GM19438 (cell line): ENCODE results near the gene DGCR6.
"Not testable (repeated sequence)": the region's sequence is repeated elsewhere in the genome, so short reads cannot be mapped to it uniquely, and the experiment has no call there.

Experiments
- ATAC-seq: cut with Tn5 transposase; IDR thresholded peaks from one replicate; pipeline ENCODE4 v1.9.1; 2021; ENCODE audit warnings: low read depth; ENCODE audit not compliant: unreplicated experiment

Gene DGCR6

GRCh38 chr22:18929459-18929858 lies 23.3 kb downstream of the DGCR6 start:
- ATAC-seq = no peak

DNA sequence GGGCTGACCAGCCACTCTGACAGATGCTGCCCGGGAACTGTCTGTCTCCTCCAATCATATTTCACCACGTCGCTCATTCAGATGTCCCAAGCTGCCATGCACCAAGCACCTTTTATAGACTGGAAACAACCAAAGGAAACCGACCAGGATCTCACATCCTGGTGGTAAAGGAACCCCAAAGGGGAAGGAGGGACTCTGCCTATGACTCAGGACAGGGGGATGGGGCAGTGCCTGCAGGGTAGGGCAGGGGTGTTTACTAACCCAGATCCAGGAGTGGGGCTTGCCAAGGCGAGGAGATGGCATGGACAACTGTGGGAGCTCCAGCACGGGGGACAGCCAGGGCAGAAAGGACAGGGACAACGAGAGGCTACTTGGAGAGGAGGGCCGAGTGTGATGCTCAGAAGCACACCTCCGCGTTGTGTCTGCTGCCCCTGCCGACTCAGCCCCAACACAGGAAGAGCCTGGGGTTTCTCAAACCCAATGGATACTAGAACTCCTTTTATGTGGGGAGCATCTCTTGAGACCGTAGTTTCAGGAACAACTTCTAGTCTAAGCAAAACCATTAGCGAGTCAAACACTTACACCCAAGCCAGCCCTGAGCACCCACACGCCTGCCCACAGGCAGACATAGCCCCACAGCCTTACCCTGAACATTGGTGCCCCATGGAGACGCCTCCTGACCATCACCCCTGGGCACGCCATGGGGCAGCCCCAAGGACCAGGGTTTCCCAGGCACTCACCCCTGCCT lies 26.0 kb downstream of the DGCR6 start:
- no peak for ATAC-seq

DNA sequence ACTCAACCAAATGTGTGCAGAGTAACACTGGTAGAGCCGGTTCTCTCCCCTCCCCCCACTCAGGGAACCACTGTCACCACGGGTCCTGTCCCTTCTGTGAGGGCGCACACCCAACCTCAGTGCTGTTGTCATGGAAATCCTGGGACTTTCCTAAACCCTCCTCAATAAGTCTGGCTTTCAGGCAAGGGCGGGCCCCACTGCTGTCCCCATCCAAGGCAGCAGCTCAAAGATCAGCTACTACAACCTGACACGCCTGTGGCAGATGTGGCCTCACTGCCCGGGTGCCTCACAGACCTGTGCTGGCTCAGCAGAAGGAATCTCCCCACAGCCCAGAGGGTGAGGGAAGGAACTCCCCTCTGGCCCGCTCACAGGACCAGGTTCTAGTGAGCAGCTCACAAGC lies 27.8 kb downstream of the DGCR6 start:
- ATAC-seq = no peak

DNA sequence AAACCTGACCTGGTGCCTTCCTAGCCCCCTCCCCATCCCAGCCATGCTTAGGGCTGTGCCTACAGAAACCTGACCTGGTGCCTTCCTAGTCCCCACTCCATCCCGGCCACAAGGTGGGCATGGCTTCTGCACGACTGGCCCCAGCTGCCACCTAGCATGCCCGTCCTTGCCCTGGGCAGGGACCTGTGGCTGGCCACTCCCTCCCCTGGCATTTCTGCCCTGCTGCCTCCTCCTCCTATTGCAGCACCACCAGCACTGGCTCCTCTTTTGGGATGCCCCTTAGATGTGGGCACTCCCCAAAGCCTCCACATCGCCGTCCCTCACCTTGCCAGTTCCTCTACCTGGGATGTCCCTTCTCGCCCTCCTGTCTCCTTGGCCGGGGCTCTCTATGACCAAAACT lies 28.6 kb downstream of the DGCR6 start:
- not testable (repeated sequence) for ATAC-seq

- ATAC-seq = no peak
These were observed 29.9 kb downstream of the DGCR6 start, which contains the start of gene PRODH for GRCh38 chr22:18935889-18936529. PRODH (minus strand) TSS chr22:18936293; CDS start chr22:18936287, 6 bp downstream.

GRCh38 chr22:18938691-18939090 lies 32.6 kb downstream of the DGCR6 start:
- ATAC-seq = not testable (repeated sequence)

DNA sequence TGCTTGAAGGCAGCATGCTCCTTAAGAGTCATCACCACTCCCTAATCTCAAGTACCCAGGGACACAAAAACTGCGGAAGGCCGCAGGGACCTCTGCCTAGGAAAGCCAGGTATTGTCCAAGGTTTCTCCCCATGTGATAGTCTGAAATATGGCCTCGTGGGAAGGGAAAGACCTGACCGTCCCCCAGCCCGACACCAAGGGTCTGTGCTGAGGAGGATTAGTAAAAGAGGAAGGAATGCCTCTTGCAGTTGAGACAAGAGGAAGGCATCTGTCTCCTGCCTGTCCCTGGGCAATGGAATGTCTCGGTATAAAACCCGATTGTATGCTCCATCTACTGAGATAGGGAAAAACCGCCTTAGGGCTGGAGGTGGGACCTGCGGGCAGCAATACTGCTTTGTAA lies 41.0 kb downstream of the DGCR6 start:
- not testable (repeated sequence) for ATAC-seq

- ATAC-seq = no peak
These were observed 41.8 kb downstream of the DGCR6 start for GRCh38 chr22:18947905-18948304.

DNA sequence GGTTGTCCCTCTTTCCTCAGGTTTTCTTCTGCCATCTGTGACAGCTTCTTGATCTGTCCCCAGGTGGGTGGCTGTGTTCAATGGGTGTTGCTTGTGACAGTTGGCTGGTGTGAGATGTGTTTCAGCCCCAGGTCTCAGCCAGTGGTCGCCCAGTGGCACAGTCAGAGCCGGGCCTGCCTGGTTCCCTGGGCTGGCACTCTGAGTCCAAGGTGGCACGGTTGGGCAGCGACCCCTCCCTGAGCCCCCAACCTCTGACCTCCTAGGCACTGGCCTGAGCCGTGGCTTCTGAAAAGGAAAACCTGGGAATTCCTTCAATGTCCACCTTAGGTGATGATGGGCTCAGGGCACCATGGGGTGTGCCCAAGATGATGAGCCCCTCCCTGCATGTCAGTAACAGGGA lies 44.0 kb downstream of the DGCR6 start:
- ATAC-seq = no peak

- ATAC-seq = no peak
These were observed 45.9 kb downstream of the DGCR6 start for GRCh38 chr22:18952022-18952421.

GRCh38 chr22:18953128-18953527 lies 47.0 kb downstream of the DGCR6 start:
- ATAC-seq = not testable (repeated sequence)

- ATAC-seq = not testable (repeated sequence)
These were observed 48.3 kb downstream of the DGCR6 start for GRCh38 chr22:18954303-18954989.

DNA sequence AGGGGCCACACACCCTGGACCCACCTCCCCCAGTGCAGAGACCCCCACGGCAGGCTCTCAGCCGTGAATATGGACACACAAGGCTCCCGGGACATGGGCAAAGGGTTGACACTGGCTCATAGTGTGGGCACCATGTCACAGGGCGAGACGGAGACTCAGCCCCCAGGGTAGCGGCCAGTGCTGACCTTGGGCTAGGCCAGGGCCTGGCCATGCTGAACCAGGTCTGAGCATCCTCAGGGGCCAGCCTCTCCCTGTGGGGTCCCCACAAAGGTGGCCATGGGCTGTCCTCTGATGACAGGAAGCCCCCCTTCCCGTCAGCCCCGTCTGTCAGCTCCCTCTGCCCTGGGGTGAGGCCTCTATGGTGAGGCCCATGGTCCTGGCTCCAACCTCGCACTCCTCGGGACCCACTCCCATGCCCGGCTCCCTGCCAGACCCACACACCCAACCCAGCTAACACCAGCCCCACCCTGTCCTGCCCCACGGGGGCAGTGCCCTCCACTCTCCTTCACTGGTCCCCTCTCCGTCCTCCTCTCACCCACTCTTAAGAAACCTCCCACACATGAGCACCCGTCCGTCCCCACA lies 49.0 kb downstream of the DGCR6 start:
- ATAC-seq = no peak

DNA sequence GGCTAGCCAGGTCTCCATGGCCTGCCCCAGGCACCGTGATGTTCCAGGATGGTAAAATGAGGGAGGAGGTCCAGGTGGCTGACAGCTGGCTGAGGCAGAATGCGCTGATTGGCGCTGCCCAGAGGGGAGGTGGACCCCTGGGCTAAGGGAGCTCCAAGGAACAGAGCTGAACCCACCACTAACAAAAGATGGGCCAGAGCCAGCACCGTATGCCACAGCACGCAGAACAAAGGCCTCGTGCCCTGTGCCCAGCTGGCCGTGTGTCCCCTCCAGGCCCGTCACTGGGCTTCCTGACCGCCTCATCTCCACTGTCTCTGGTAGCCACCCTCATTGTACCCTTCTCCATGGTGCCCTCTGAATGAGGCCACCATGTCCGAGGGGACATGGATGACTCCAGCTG lies 49.6 kb downstream of the DGCR6 start:
- no peak for ATAC-seq

- not testable (repeated sequence) for ATAC-seq
These were observed 50.2 kb downstream of the DGCR6 start for GRCh38 chr22:18956121-18956895.

- ATAC-seq = not testable (repeated sequence)
These were observed 50.8 kb downstream of the DGCR6 start for GRCh38 chr22:18956956-18957355.

- not testable (repeated sequence) for ATAC-seq
These were observed 51.7 kb downstream of the DGCR6 start for GRCh38 chr22:18957621-18958320.

- ATAC-seq = not testable (repeated sequence)
These were observed 52.2 kb downstream of the DGCR6 start for GRCh38 chr22:18958321-18958705.

DNA sequence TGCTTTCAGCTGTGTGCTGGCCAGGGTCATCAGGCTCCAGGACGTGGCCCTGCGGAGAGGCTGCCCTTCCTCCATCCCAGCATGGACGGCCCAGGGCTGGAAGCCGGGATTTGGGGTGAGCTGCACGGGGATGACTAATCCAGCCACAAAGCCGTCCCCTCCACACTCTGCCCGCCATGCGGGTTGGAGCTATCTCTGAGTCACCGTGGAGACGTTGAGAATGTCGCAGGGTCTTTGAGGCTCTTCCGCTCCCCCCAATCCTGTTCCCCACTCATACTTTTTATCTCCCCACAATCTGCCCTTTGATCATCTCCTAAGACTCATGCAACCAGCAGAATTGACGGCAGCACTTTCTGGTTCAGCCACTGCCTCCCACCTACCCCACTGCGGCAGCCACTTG lies 52.6 kb downstream of the DGCR6 start:
- ATAC-seq = not testable (repeated sequence)

DNA sequence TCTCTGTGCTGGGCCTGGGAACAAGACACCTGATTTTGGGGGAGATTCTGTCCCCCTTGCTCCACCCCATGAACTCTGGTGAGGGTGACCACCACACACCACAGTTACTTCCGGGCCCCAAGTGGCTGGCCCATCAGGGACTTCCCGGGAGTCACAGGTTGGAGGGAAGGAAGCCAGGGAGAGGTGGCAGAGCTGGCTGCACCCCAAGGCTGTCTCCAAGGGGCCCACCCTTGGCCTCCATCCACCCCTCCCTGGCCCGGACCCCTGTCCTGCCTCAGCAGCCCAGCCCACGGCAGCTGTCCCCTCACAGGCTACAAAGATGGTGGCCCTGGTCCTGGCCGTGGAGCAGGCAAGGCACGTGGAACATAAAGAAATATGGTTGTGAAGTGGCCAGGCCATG lies 53.1 kb downstream of the DGCR6 start:
- ATAC-seq = not testable (repeated sequence)
